GM10266 (cell line): ENCODE measurements around the gene WDTC1.

Experiments used
- DNase-seq: peaks from one replicate; pipeline ENCODE4 v3.0.0; 2012; ENCODE audit errors: extremely low spot score
- TF ChIP-seq, protein P1 (sequence below): IDR thresholded peaks from 2 replicates; pipeline ENCODE4 v1.5.1; 2012; ENCODE audit warnings: mild to moderate bottlenecking, low read depth; ENCODE audit not compliant: control insufficient read depth, insufficient read depth; ENCODE audit errors: missing control alignments

The WDTC1 gene

DNA sequence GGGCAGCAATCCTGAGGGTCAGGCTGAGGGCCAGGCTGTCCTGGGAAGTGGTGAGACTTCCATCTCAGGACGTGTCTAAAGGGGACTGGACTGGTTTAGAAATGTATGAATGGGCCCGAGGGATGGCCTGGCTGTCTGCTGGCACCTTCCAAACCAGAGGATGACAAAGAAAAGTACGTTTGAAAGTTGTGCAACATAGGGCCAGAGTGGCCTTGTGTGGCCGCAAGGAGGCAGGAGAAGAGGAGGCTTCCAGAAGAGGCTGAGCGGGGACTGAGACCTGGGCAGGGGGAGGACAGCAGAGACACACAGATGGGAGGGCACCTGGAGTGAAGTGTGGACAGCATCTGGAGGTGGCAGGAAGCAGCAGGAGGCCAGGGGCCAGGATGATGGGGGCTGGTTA lies 104.8 kb downstream of the WDTC1 start:
- TF ChIP-seq, protein P1, sequence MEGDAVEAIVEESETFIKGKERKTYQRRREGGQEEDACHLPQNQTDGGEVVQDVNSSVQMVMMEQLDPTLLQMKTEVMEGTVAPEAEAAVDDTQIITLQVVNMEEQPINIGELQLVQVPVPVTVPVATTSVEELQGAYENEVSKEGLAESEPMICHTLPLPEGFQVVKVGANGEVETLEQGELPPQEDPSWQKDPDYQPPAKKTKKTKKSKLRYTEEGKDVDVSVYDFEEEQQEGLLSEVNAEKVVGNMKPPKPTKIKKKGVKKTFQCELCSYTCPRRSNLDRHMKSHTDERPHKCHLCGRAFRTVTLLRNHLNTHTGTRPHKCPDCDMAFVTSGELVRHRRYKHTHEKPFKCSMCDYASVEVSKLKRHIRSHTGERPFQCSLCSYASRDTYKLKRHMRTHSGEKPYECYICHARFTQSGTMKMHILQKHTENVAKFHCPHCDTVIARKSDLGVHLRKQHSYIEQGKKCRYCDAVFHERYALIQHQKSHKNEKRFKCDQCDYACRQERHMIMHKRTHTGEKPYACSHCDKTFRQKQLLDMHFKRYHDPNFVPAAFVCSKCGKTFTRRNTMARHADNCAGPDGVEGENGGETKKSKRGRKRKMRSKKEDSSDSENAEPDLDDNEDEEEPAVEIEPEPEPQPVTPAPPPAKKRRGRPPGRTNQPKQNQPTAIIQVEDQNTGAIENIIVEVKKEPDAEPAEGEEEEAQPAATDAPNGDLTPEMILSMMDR = no peak
- no peak for DNase-seq

DNA sequence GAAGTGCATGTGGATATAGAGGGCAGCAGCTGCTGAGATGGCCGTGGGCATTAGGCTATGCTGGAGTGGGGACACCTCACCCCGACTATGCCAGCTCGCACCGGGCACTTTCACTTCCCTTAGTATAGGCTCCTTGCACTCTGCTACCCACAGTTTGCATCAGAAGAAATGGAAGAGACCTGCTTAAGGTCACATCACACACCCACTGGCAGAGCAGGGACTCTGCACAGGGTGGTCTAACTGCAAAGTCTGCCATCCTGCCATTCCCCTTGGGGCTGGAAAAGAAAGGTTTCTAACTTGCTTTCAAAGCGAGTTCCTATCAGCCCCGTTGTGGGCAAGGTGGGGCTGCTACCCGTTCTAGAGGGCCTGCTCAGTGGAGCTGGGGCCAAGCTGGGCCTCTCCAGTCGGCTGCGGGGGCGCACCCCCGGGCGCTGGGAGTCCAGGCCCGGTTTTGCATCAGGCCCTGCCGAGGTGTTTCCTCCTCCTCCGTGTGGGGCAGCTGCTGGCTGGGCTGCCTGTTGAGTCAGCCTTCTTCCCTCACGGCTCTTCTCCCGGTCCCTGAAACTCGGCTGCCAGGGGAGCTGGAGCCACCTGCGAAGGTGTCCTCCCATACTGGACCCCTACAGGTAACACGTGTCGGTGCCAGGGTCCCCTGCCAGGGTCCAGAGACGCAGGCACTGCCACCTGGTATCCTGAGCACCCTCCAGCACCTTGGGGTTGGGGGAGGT lies 107.3 kb downstream of the WDTC1 start, which contains the start of gene SYTL1:
SYTL1 (plus strand) TSS at position 498 of the 728 bp plus-strand sequence. CDS start 3,313 bp downstream, outside the sequence.
- peak; percentile 81 for DNase-seq
- TF ChIP-seq, protein P1 = no peak

DNA sequence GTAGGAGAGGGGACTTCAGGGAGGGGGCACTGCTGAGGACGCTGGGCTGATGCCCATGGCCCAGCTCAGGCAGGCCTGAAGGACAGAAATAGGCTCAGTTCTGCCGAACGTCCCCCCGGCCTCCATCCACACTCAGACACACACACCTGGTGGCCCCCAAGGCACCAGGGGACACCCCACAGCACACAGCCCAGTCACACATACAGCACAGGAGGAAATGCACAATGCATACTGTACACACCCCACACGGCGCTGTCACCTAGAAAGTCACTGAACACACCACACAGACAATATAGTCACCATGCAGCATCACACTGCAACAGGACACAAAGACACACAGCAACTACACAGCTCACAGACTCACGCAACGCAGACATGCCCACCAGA lies 108.0 kb downstream of the WDTC1 start:
- DNase-seq = peak; percentile 48
- TF ChIP-seq, protein P1 = no peak

DNA sequence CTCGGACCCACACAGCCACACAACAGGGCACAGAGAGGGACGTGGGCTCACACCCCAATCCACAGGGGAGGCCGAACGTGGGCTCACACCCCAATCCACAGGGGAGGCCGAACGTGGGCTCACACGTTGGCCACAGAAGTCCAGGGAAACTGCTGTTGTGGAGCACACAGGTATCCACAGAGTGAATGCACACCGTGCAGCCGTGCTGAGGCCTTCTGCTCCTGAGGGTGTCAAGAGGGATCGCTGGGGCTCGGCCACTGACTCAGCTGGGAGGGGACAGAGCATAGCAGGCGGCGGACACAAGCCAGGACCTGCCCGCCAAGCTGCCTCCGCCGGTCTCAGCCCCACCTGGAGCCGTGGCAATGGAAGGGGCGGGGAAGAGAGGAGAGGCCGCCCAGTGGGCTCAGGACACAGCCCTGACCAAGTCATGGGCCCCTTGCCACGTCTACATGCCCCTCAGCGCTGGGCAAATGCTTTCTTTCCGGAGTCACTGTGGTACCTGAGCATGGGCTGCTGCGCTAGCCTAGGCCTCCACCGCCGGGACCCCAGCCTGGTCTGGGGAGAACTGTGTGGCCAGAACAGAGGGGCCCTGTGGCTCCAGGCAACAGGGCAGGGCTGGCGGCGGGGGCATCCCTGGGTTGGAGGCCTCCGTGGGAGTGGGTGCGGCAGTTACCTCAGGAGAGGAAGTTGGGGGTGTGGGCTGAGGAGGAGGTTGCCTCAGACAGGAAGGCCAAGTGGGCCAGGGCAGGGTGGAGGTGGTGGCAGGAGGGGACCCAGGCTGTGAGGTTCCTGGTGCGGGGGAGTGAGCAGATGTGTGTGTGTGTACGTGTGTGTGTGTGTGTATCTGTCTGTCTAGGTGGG lies 108.6 kb downstream of the WDTC1 start:
- DNase-seq = no peak
- TF ChIP-seq, protein P1 = no peak

DNA sequence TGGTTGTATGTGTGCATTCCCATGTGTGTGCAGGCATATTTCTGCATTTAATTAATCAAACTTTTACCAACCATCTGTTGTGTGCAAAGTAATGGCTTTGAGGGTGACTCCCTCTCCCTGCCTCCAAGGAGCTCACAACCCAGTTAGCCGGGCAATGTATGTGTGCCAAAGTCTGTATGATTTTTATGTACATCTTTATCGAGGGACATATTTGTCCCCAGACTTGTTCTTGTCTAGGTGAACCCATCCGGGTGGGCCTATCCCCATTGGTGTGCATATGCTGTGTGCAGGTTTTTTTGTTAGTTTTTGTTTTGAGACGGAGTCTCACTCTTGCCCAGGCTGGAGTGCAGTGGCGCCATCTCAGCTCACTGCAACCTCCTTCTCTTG lies 109.2 kb downstream of the WDTC1 start:
- TF ChIP-seq, protein P1 = no peak
- no peak for DNase-seq

DNA sequence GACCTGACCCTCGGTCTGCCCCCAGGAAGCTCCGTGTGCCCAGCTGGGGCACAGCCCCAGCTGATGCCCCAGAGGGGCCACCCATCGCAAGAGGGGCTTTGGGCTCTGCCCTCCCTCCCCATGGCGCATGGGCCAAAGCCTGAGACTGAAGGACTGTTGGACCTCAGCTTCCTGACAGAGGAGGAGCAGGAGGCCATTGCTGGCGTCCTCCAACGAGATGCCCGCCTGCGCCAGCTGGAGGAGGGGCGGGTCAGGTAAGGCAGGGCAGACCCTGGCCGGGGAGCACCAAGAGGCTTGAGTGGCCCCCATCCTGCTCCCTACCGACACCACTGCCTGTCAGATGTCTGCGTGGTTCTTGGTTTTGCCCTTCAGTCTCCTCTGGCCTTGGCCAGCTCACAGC lies 110.8 kb downstream of the WDTC1 start:
- no peak for DNase-seq
- TF ChIP-seq, protein P1 = no peak

DNA sequence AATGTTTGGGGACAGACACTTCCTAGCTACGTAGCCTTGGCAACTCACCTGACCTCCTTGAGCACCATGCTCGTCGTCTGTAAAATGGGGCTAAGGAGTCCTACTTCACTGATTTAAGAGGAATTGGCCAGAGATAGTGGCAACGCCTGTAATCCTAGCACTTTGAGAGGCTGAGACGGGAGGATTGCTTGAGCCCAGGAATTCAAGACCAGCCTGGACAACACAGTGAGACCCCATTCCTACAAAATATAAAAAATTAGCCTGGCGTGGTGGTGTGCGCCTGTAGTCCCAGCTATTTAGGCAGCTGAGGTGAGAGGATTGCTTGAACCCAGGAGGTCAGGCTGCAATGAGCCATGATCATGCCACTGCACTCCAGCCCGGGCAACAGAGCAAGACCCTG lies 111.9 kb downstream of the WDTC1 start:
- no peak for DNase-seq
- TF ChIP-seq, protein P1 = no peak
